ENCODE data around the gene DRC7. TPM values are rescaled to one million over a fixed set of nuclear protein-coding genes. Genes with fewer than 3 reads are reported as not detected.

The DRC7 gene
- polyA plus RNA-seq, 1 donor from 2014 or later, result 1.4 TPM

DNA sequence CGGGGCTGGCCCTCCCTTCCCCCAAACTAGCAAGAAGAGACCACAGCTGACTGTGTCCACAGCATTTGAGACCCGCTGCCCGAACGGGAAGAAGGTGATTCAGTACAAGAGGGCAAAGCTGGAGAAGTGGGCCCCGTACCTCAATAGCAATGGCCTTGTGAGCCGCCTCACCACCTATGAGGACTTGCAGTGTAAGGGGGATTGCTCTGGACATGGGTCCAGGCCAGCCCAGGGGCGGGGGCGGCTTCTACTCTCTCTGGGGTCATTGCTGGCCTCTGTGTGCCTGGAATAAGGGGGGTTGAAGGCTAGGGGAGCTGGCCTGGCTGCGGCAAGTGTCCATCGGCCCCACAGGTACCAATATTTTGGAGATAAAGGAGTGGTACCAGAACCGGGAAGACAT lies 28.0 kb downstream of the DRC7 start:
- no peak overlapping the region for H2AFZ ChIP-seq (ENCODE audit: low read depth, low read length)
- TF ChIP-seq, protein P1, sequence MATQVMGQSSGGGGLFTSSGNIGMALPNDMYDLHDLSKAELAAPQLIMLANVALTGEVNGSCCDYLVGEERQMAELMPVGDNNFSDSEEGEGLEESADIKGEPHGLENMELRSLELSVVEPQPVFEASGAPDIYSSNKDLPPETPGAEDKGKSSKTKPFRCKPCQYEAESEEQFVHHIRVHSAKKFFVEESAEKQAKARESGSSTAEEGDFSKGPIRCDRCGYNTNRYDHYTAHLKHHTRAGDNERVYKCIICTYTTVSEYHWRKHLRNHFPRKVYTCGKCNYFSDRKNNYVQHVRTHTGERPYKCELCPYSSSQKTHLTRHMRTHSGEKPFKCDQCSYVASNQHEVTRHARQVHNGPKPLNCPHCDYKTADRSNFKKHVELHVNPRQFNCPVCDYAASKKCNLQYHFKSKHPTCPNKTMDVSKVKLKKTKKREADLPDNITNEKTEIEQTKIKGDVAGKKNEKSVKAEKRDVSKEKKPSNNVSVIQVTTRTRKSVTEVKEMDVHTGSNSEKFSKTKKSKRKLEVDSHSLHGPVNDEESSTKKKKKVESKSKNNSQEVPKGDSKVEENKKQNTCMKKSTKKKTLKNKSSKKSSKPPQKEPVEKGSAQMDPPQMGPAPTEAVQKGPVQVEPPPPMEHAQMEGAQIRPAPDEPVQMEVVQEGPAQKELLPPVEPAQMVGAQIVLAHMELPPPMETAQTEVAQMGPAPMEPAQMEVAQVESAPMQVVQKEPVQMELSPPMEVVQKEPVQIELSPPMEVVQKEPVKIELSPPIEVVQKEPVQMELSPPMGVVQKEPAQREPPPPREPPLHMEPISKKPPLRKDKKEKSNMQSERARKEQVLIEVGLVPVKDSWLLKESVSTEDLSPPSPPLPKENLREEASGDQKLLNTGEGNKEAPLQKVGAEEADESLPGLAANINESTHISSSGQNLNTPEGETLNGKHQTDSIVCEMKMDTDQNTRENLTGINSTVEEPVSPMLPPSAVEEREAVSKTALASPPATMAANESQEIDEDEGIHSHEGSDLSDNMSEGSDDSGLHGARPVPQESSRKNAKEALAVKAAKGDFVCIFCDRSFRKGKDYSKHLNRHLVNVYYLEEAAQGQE (IDR thresholded peaks at IDR 0.05; ENCODE audit: borderline replicate concordance), result no peak
- TF ChIP-seq MXI1 (conservative IDR thresholded peaks at IDR 0.05; ENCODE audit: poor library complexity, severe bottlenecking) (no peak), SMC3 (conservative IDR thresholded peaks at IDR 0.05; ENCODE audit: poor library complexity) (no peak), EZH2 (IDR thresholded peaks at IDR 0.05; ENCODE audit: borderline replicate concordance, insufficient read depth, low read length, poor library complexity, severe bottlenecking) (no peak), TAF1 (IDR thresholded peaks at IDR 0.05; ENCODE audit: low read depth) (no peak), RAD21 (conservative IDR thresholded peaks at IDR 0.05) (no peak), POLR2AphosphoS5 (IDR thresholded peaks at IDR 0.05) (no peak), EP300 (conservative IDR thresholded peaks at IDR 0.05; ENCODE audit: poor library complexity, severe bottlenecking) (no peak)
- TF ChIP-seq, protein P2, sequence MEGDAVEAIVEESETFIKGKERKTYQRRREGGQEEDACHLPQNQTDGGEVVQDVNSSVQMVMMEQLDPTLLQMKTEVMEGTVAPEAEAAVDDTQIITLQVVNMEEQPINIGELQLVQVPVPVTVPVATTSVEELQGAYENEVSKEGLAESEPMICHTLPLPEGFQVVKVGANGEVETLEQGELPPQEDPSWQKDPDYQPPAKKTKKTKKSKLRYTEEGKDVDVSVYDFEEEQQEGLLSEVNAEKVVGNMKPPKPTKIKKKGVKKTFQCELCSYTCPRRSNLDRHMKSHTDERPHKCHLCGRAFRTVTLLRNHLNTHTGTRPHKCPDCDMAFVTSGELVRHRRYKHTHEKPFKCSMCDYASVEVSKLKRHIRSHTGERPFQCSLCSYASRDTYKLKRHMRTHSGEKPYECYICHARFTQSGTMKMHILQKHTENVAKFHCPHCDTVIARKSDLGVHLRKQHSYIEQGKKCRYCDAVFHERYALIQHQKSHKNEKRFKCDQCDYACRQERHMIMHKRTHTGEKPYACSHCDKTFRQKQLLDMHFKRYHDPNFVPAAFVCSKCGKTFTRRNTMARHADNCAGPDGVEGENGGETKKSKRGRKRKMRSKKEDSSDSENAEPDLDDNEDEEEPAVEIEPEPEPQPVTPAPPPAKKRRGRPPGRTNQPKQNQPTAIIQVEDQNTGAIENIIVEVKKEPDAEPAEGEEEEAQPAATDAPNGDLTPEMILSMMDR (IDR thresholded peaks at IDR 0.05; ENCODE audit: poor library complexity, severe bottlenecking), result no peak
- H3K9ac ChIP-seq (ENCODE audit: low read length), result no peak overlapping the region
- H3K9me3 ChIP-seq (ENCODE audit: low read length), result no peaks in the 10 kb centered on the region
- no peak overlapping the region for H3K27ac ChIP-seq (ENCODE audit: low read length)
- no peaks in the 10 kb centered on the region for H3K36me3 ChIP-seq (ENCODE audit: insufficient read depth, low read length)
- no peaks in the 10 kb centered on the region for H4K20me1 ChIP-seq (ENCODE audit: insufficient read depth)
- no peaks in the 10 kb centered on the region for H3K27me3 ChIP-seq (ENCODE audit: insufficient read depth, low read depth, low read length)
- H3F3A ChIP-seq (ENCODE audit: insufficient read depth, low read length, poor library complexity, severe bottlenecking), result no peaks in the 10 kb centered on the region
- H3K79me2 ChIP-seq (replicated peaks; ENCODE audit: insufficient read depth, low read length), result no peaks in the 10 kb centered on the region
- no peak overlapping the region for H3K4me2 ChIP-seq (ENCODE audit: low read length)
- no peak overlapping the region for H3K4me3 ChIP-seq (ENCODE audit: low read length)
- no peaks in the 10 kb centered on the region for H3K9me2 ChIP-seq (ENCODE audit: insufficient read depth, low read length)

DNA sequence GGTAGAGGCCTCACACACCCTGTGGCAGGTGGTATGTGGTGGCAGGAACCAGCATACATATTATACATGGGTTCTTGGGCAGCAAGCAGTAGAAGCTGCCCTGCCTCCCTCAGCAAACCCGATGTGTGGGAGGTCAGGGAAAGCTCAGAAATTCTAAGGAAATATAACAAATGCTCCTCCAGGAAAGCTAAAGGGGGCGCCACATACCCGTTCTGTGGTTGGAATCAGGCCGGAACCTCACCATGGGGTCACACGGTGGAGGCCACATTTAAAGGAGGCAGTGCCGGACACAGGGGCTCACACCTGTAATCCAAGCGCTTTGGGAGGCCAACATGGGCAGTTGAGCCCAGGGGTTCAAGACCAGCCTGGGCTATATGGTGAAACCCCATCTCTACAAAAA lies 28.6 kb downstream of the DRC7 start:
- H3K27me3 ChIP-seq (ENCODE audit: insufficient read depth, low read depth, low read length), result no peaks in the 10 kb centered on the region
- H3F3A ChIP-seq (ENCODE audit: insufficient read depth, low read length, poor library complexity, severe bottlenecking), result no peaks in the 10 kb centered on the region
- H3K27ac ChIP-seq (ENCODE audit: low read length), result no peak overlapping the region
- no peak overlapping the region for H3K4me2 ChIP-seq (ENCODE audit: low read length)
- H3K36me3 ChIP-seq (ENCODE audit: insufficient read depth, low read length), result no peaks in the 10 kb centered on the region
- no peak overlapping the region for H3K4me3 ChIP-seq (ENCODE audit: low read length)
- H2AFZ ChIP-seq (ENCODE audit: low read depth, low read length), result no peak overlapping the region
- H3K9me3 ChIP-seq (ENCODE audit: low read length), result no peaks in the 10 kb centered on the region
- TF ChIP-seq TAF1 (IDR thresholded peaks at IDR 0.05; ENCODE audit: low read depth) (no peak), EP300 (conservative IDR thresholded peaks at IDR 0.05; ENCODE audit: poor library complexity, severe bottlenecking) (no peak), MXI1 (conservative IDR thresholded peaks at IDR 0.05; ENCODE audit: poor library complexity, severe bottlenecking) (no peak), POLR2AphosphoS5 (IDR thresholded peaks at IDR 0.05) (no peak), EZH2 (IDR thresholded peaks at IDR 0.05; ENCODE audit: borderline replicate concordance, insufficient read depth, low read length, poor library complexity, severe bottlenecking) (no peak), SMC3 (conservative IDR thresholded peaks at IDR 0.05; ENCODE audit: poor library complexity) (no peak), RAD21 (conservative IDR thresholded peaks at IDR 0.05) (no peak)
- TF ChIP-seq, protein P2 (IDR thresholded peaks at IDR 0.05; ENCODE audit: poor library complexity, severe bottlenecking), result no peak
- TF ChIP-seq, protein P1 (IDR thresholded peaks at IDR 0.05; ENCODE audit: borderline replicate concordance), result no peak
- no peaks in the 10 kb centered on the region for H3K79me2 ChIP-seq (replicated peaks; ENCODE audit: insufficient read depth, low read length)
- no peaks in the 10 kb centered on the region for H4K20me1 ChIP-seq (ENCODE audit: insufficient read depth)
- H3K9me2 ChIP-seq (ENCODE audit: insufficient read depth, low read length), result no peaks in the 10 kb centered on the region
- no peak overlapping the region for H3K9ac ChIP-seq (ENCODE audit: low read length)

All from neural cell (in vitro differentiated cells).